Activated CD4-positive, alpha-beta T cell treated with anti-CD3 and anti-CD28 coated beads, Interleukin-2, amount 10 ng/mL, durations not matched to agents 24 days and 14 days (primary cell): ENCODE results near the gene NLRC5. TPM values are rescaled to one million over a fixed set of nuclear protein-coding genes. Genes with fewer than 3 reads are reported as not detected.
"Not testable (repeated sequence)": the region's sequence is repeated elsewhere in the genome, so short reads cannot be mapped to it uniquely, and the experiment has no call there.

Experiments used
- DNase-seq: peaks from one replicate; pipeline ENCODE4 v3.0.0; 2022
- H3K27ac Mint-ChIP-seq: one replicate; pipeline ENCODE4 v1.8.0; 2022; ENCODE audit warnings: mild to moderate bottlenecking, mixed read lengths
- H3K27me3 Mint-ChIP-seq: one replicate; pipeline ENCODE4 v1.8.0; 2022; ENCODE audit warnings: mixed read lengths
- H3K36me3 Mint-ChIP-seq: one replicate; pipeline ENCODE4 v1.8.0; 2022; ENCODE audit warnings: low read depth, mild to moderate bottlenecking, mixed read lengths
- H3K4me1 Mint-ChIP-seq: one replicate; pipeline ENCODE4 v1.8.0; 2021; ENCODE audit warnings: mixed read lengths
- H3K4me3 Mint-ChIP-seq: one replicate; pipeline ENCODE4 v1.8.0; 2022; ENCODE audit warnings: mild to moderate bottlenecking, moderate library complexity, mixed read lengths
- H3K9me3 Mint-ChIP-seq: one replicate; pipeline ENCODE4 v1.8.0; 2021; ENCODE audit warnings: mixed read lengths
- intact Hi-C: fragments of 100-400 bp; cut with micrococcal nuclease; formaldehyde crosslinking; loops from one replicate; pipeline ENCODE4 v1.15.1; 2023
- total RNA-seq: library from RNA; stranded (reverse); gene quantifications from 2 replicates; pipeline ENCODE4 v1.2.3, GENCODE V29; 2022

NLRC5 gene
- total RNA-seq, 1 donor from 2014 or later, result 214 TPM

- H3K4me1 Mint-ChIP-seq, result peaks cover 13% of the 10 kb centered on the region
- intact Hi-C loops, result loop anchor here (5.0 kb wide), 1 partner anchor 34 kb away; no protein-coding TSS in a partner anchor
- peak overlapping the region; percentile 73 for H3K27ac Mint-ChIP-seq
- peak overlapping the region; percentile 84 for H3K4me3 Mint-ChIP-seq
- H3K36me3 Mint-ChIP-seq, result no peaks in the 10 kb centered on the region
- peaks cover 24% of the 10 kb centered on the region for H3K27me3 Mint-ChIP-seq
- DNase-seq, result peak; percentile 87
- H3K9me3 Mint-ChIP-seq, result no peaks in the 10 kb centered on the region
Observed at GRCh38 chr16:57092786-57093411, 103.5 kb downstream of the NLRC5 start.

GRCh38 chr16:57093666-57094564 lies 104.6 kb downstream of the NLRC5 start:
- Mint-ChIP-seq H3K4me1 (peaks cover 13% of the 10 kb centered on the region), H3K27ac (peak overlapping the region; percentile 73), H3K36me3 (no peaks in the 10 kb centered on the region), H3K4me3 (peak overlapping the region; percentile 84), H3K9me3 (no peaks in the 10 kb centered on the region), H3K27me3 (peaks cover 24% of the 10 kb centered on the region)
- intact Hi-C loops, result loop anchor here (5.0 kb wide), 1 partner anchor 33 kb away; no protein-coding TSS in a partner anchor
- DNase-seq, result no peak

GRCh38 chr16:57094911-57095310 lies 105.6 kb downstream of the NLRC5 start:
- peaks cover 13% of the 10 kb centered on the region for H3K4me1 Mint-ChIP-seq
- H3K4me3 Mint-ChIP-seq, result no peak overlapping the region
- intact Hi-C loops, result loop anchor here (5.0 kb wide), 1 partner anchor 32 kb away; no protein-coding TSS in a partner anchor
- H3K36me3 Mint-ChIP-seq, result no peaks in the 10 kb centered on the region
- H3K9me3 Mint-ChIP-seq, result no peaks in the 10 kb centered on the region
- H3K27ac Mint-ChIP-seq, result no peak overlapping the region
- H3K27me3 Mint-ChIP-seq, result peaks cover 24% of the 10 kb centered on the region
- DNase-seq, result no peak

- no peak overlapping the region for H3K27ac Mint-ChIP-seq
- peaks cover 12% of the 10 kb centered on the region for H3K27me3 Mint-ChIP-seq
- DNase-seq, result no peak
- intact Hi-C loops, result no loop called here
- peaks cover 16% of the 10 kb centered on the region for H3K4me1 Mint-ChIP-seq
- no peaks in the 10 kb centered on the region for H3K36me3 Mint-ChIP-seq
- H3K4me3 Mint-ChIP-seq, result no peak overlapping the region
- H3K9me3 Mint-ChIP-seq, result no peaks in the 10 kb centered on the region
Observed at GRCh38 chr16:57096192-57096591, 106.8 kb downstream of the NLRC5 start.

GRCh38 chr16:57096793-57097192 lies 107.4 kb downstream of the NLRC5 start:
- Mint-ChIP-seq H3K27ac (no peak overlapping the region), H3K27me3 (peaks cover 6% of the 10 kb centered on the region), H3K36me3 (no peaks in the 10 kb centered on the region), H3K4me1 (peaks cover 14% of the 10 kb centered on the region), H3K9me3 (no peaks in the 10 kb centered on the region), H3K4me3 (no peak overlapping the region)
- DNase-seq, result no peak
- intact Hi-C loops, result no loop called here

GRCh38 chr16:57098188-57098841 lies 109.0 kb downstream of the NLRC5 start:
- Mint-ChIP-seq H3K27ac (no peak overlapping the region), H3K9me3 (no peaks in the 10 kb centered on the region), H3K27me3 (peaks cover 5% of the 10 kb centered on the region), H3K4me3 (no peak overlapping the region), H3K4me1 (peaks cover 12% of the 10 kb centered on the region), H3K36me3 (no peaks in the 10 kb centered on the region)
- no peak for DNase-seq
- intact Hi-C loops, result no loop called here

- H3K27ac Mint-ChIP-seq, H3K36me3 Mint-ChIP-seq, H3K4me3 Mint-ChIP-seq, H3K27me3 Mint-ChIP-seq, H3K9me3 Mint-ChIP-seq, DNase-seq, intact Hi-C loops: not testable (repeated sequence)
- peaks cover 13% of the 10 kb centered on the region for H3K4me1 Mint-ChIP-seq
Observed at GRCh38 chr16:57099965-57100364, 110.6 kb downstream of the NLRC5 start.

GRCh38 chr16:57100445-57100844 lies 111.1 kb downstream of the NLRC5 start:
- Mint-ChIP-seq H3K36me3 (no peaks in the 10 kb centered on the region), H3K4me1 (peaks cover 14% of the 10 kb centered on the region)
- intact Hi-C loops, result no loop called here

GRCh38 chr16:57102888-57103851 lies 113.8 kb downstream of the NLRC5 start:
- H3K4me3 Mint-ChIP-seq, result no peak overlapping the region
- no peak overlapping the region for H3K27ac Mint-ChIP-seq
- H3K36me3 Mint-ChIP-seq, result no peaks in the 10 kb centered on the region
- H3K27me3 Mint-ChIP-seq, result no peaks in the 10 kb centered on the region
- peaks cover 16% of the 10 kb centered on the region for H3K4me1 Mint-ChIP-seq
- DNase-seq, result no peak
- no peaks in the 10 kb centered on the region for H3K9me3 Mint-ChIP-seq
- intact Hi-C loops, result no loop called here

More at GRCh38 chr16:57100445-57100844, 111.1 kb downstream of the NLRC5 start:
- Mint-ChIP-seq H3K27ac (no peak overlapping the region), H3K9me3 (no peaks in the 10 kb centered on the region), H3K27me3 (no peaks in the 10 kb centered on the region), H3K4me3 (no peak overlapping the region)
- DNase-seq, result no peak

GRCh38 chr16:57104706-57105105 lies 115.3 kb downstream of the NLRC5 start:
- Mint-ChIP-seq H3K9me3 (no peaks in the 10 kb centered on the region), H3K36me3 (no peaks in the 10 kb centered on the region), H3K27me3 (no peaks in the 10 kb centered on the region), H3K27ac (no peak overlapping the region), H3K4me1 (peaks cover 16% of the 10 kb centered on the region), H3K4me3 (no peak overlapping the region)
- intact Hi-C loops, result no loop called here
- no peak for DNase-seq

GRCh38 chr16:57105184-57105583 lies 115.8 kb downstream of the NLRC5 start:
- no peak for DNase-seq
- no peak overlapping the region for H3K27ac Mint-ChIP-seq
- no peak overlapping the region for H3K4me3 Mint-ChIP-seq
- H3K36me3 Mint-ChIP-seq, result no peaks in the 10 kb centered on the region
- peaks cover 13% of the 10 kb centered on the region for H3K4me1 Mint-ChIP-seq
- no peaks in the 10 kb centered on the region for H3K9me3 Mint-ChIP-seq
- no peaks in the 10 kb centered on the region for H3K27me3 Mint-ChIP-seq
- intact Hi-C loops, result no loop called here

GRCh38 chr16:57106767-57107166 lies 117.4 kb downstream of the NLRC5 start:
- Mint-ChIP-seq H3K4me1 (peaks cover 13% of the 10 kb centered on the region), H3K27ac (no peak overlapping the region), H3K27me3 (no peaks in the 10 kb centered on the region), H3K4me3 (no peak overlapping the region), H3K9me3 (no peaks in the 10 kb centered on the region), H3K36me3 (no peaks in the 10 kb centered on the region)
- DNase-seq, result no peak
- intact Hi-C loops, result no loop called here

- no peaks in the 10 kb centered on the region for H3K36me3 Mint-ChIP-seq
- intact Hi-C loops, result no loop called here
Observed at GRCh38 chr16:57107321-57107922, 118.1 kb downstream of the NLRC5 start.

More at GRCh38 chr16:57107321-57107922, 118.1 kb downstream of the NLRC5 start:
- H3K4me1 Mint-ChIP-seq, result peaks cover 13% of the 10 kb centered on the region
- H3K27me3 Mint-ChIP-seq, result no peaks in the 10 kb centered on the region
- H3K4me3 Mint-ChIP-seq, result no peak overlapping the region
- DNase-seq, result no peak
- H3K27ac Mint-ChIP-seq, result no peak overlapping the region
- H3K9me3 Mint-ChIP-seq, result no peaks in the 10 kb centered on the region
